DND-41 (cell line): ENCODE data around the gene DNM3.

Experiments
- ATAC-seq: fragments of 200-7000 bp; cut with Tn5 transposase; 3 replicates; pipeline ENCODE4 v1.9.1; 2021; ENCODE audit warnings: low read depth; ENCODE audit not compliant: insufficient read depth
- DNase-seq: peaks from one replicate; pipeline ENCODE4 v3.0.0-alpha.2; 2020
- H2AFZ ChIP-seq: 2 replicates; pipeline ENCODE4 v1.6.0; 2012; ENCODE audit warnings: low read depth, low read length
- H3K27ac ChIP-seq: 2 replicates; pipeline ENCODE4 v1.5.1; 2012; ENCODE audit warnings: low read length, inconsistent platforms
- H3K27me3 ChIP-seq: fragments of 200-600 bp; sonication (generic); 2 replicates; pipeline ENCODE4 v1.6.0; 2012; ENCODE audit warnings: low read length, mild to moderate bottlenecking, inconsistent platforms; ENCODE audit not compliant: insufficient read depth, poor library complexity
- H3K36me3 ChIP-seq: 2 replicates; pipeline ENCODE4 v1.5.1; 2012; ENCODE audit warnings: low read length, inconsistent platforms; ENCODE audit not compliant: insufficient read depth
- H3K4me1 ChIP-seq: 2 replicates; pipeline ENCODE4 v1.5.1; 2012; ENCODE audit warnings: mild to moderate bottlenecking, low read length; ENCODE audit not compliant: insufficient read depth
- H3K4me2 ChIP-seq: 2 replicates; pipeline ENCODE4 v1.6.0; 2012; ENCODE audit warnings: mild to moderate bottlenecking, moderate library complexity, low read length, inconsistent platforms; ENCODE audit not compliant: insufficient read depth
- H3K4me3 ChIP-seq, 2 experiments: fragments of 200-600 bp in 1 of 2; shearing (Covaris generic) in 1 of 2; 2 replicates each; pipeline ENCODE4 v1.5.1; 2012 to 2016; ENCODE audit warnings: inconsistent platforms in 2 of 2, low read length in 2 of 2, mild to moderate bottlenecking in 2 of 2, low read depth in 1 of 2, moderate library complexity in 1 of 2
- H3K79me2 ChIP-seq: 2 replicates; pipeline ENCODE4 v1.6.0; 2012; ENCODE audit warnings: low read length, inconsistent platforms; ENCODE audit not compliant: insufficient read depth
- H3K9ac ChIP-seq: 2 replicates; pipeline ENCODE4 v1.6.0; 2012; ENCODE audit warnings: low read depth, mild to moderate bottlenecking, inconsistent platforms, low read length, moderate library complexity
- H3K9me3 ChIP-seq: 2 replicates; pipeline ENCODE4 v1.5.1; 2012; ENCODE audit warnings: low read length, moderate library complexity, mild to moderate bottlenecking, inconsistent platforms; ENCODE audit not compliant: insufficient read depth, severe bottlenecking
- H4K20me1 ChIP-seq: 2 replicates; pipeline ENCODE4 v1.6.0; 2012; ENCODE audit warnings: low read length; ENCODE audit not compliant: insufficient read depth
- CTCF ChIP-seq: IDR thresholded peaks from 2 replicates; pipeline ENCODE4 v1.5.1; 2012; ENCODE audit warnings: borderline replicate concordance, low read length, moderate library complexity, mild to moderate bottlenecking; ENCODE audit not compliant: poor library complexity, severe bottlenecking; ENCODE audit errors: extremely low read depth
- EZH2 ChIP-seq: IDR thresholded peaks from 3 replicates; pipeline ENCODE4 v1.6.1; 2012; ENCODE audit warnings: borderline replicate concordance, low read depth, mild to moderate bottlenecking, moderate library complexity, low read length, inconsistent platforms; ENCODE audit not compliant: severe bottlenecking

Gene DNM3

GRCh38 chr1:172410027-172410426 lies 568.7 kb downstream of the DNM3 start:
- no peak overlapping the region for H2AFZ ChIP-seq
- no peak overlapping the region for H3K4me2 ChIP-seq
- ATAC-seq (no peak), DNase-seq (no peak)
- no peak overlapping the region for H3K9ac ChIP-seq
- H3K4me1 ChIP-seq = no peaks in the 10 kb centered on the region
- no peak overlapping the region for H3K27ac ChIP-seq
- no peaks in the 10 kb centered on the region for H3K27me3 ChIP-seq
- no peaks in the 10 kb centered on the region for H3K9me3 ChIP-seq
- TF ChIP-seq EZH2 = no peak
- no peak for TF ChIP-seq CTCF
- H3K79me2 ChIP-seq = no peaks in the 10 kb centered on the region
- H4K20me1 ChIP-seq = no peaks in the 10 kb centered on the region
- no peak overlapping the region for H3K4me3 ChIP-seq
- H3K36me3 ChIP-seq = no peaks in the 10 kb centered on the region

- H3K9me3 ChIP-seq = no peaks in the 10 kb centered on the region
- H3K4me2 ChIP-seq = no peak overlapping the region
- TF ChIP-seq EZH2 (no peak), CTCF (no peak)
- H2AFZ ChIP-seq = no peak overlapping the region
- no peaks in the 10 kb centered on the region for H3K27me3 ChIP-seq
- no peak overlapping the region for H3K27ac ChIP-seq
- no peaks in the 10 kb centered on the region for H3K4me1 ChIP-seq
- H3K9ac ChIP-seq = no peak overlapping the region
- ATAC-seq (no peak), DNase-seq (no peak)
- H3K79me2 ChIP-seq = no peaks in the 10 kb centered on the region
- no peaks in the 10 kb centered on the region for H4K20me1 ChIP-seq
- H3K36me3 ChIP-seq = no peaks in the 10 kb centered on the region
- no peak overlapping the region for H3K4me3 ChIP-seq
These were observed 570.6 kb downstream of the DNM3 start for GRCh38 chr1:172411791-172412338.

- Histone ChIP-seq H3K27ac (no peak overlapping the region), H3K79me2 (no peaks in the 10 kb centered on the region), H3K4me1 (no peaks in the 10 kb centered on the region), H3K27me3 (no peaks in the 10 kb centered on the region), H2AFZ (no peak overlapping the region), H3K4me3 (no peak overlapping the region), H4K20me1 (no peaks in the 10 kb centered on the region), H3K9ac (no peak overlapping the region), H3K9me3 (no peaks in the 10 kb centered on the region), H3K4me2 (no peak overlapping the region), H3K36me3 (no peaks in the 10 kb centered on the region)
- ATAC-seq = no peak
- TF ChIP-seq CTCF (no peak), EZH2 (no peak)
- no peak for DNase-seq
These were observed 573.0 kb downstream of the DNM3 start for GRCh38 chr1:172414331-172414730.
